Neural cell (in vitro differentiated cells): ENCODE measurements around the gene CPZ.

Experiments used
- EP300 ChIP-seq: fragments of 450-650 bp; conservative IDR thresholded peaks from 2 replicates; pipeline ENCODE4 v1.6.1; 2014; ENCODE audit warnings: antibody characterized with exemption, mild to moderate bottlenecking, moderate library complexity; ENCODE audit not compliant: poor library complexity, severe bottlenecking
- RAD21 ChIP-seq: fragments of 450-650 bp; conservative IDR thresholded peaks from 2 replicates; pipeline ENCODE4 v1.6.1; 2014; ENCODE audit warnings: antibody characterized with exemption, mild to moderate bottlenecking, moderate library complexity
- TF ChIP-seq, protein P1 (sequence below): fragments of 450-650 bp; IDR thresholded peaks from 2 replicates; pipeline ENCODE4 v1.5.1; 2014; ENCODE audit warnings: antibody characterized with exemption, mild to moderate bottlenecking, moderate library complexity; ENCODE audit not compliant: poor library complexity, severe bottlenecking

DNA sequence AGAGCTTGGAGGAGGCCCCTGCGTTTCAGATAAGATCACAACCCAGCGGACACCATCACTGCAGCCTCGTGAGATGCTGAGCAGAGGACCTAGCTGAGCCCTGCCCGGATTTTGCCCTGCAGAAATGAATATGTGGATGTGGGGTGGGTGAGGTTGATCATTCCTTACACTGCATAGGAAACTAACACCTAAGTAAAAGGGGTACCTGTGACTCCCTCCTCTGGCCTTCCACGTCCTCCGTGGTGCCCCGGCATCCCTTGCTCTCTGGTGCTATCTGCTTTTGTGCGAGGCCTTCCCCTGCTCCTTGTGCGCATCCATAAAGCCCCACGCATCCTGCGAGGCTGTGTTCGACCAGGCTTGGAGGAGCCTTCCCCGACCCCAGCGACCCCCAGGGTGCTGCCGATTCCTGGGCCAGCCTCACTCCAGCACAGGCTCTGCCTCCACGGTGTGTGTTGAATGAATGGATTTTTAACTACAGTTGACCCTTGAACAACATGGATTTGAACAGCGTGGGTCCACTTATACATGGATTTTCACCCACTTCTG lies 37.9 kb upstream of the CPZ start:
- TF ChIP-seq, protein P1, sequence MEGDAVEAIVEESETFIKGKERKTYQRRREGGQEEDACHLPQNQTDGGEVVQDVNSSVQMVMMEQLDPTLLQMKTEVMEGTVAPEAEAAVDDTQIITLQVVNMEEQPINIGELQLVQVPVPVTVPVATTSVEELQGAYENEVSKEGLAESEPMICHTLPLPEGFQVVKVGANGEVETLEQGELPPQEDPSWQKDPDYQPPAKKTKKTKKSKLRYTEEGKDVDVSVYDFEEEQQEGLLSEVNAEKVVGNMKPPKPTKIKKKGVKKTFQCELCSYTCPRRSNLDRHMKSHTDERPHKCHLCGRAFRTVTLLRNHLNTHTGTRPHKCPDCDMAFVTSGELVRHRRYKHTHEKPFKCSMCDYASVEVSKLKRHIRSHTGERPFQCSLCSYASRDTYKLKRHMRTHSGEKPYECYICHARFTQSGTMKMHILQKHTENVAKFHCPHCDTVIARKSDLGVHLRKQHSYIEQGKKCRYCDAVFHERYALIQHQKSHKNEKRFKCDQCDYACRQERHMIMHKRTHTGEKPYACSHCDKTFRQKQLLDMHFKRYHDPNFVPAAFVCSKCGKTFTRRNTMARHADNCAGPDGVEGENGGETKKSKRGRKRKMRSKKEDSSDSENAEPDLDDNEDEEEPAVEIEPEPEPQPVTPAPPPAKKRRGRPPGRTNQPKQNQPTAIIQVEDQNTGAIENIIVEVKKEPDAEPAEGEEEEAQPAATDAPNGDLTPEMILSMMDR, result no peak
- TF ChIP-seq RAD21 (no peak), EP300 (no peak)
